Activated CD8-positive, alpha-beta T cell treated with anti-CD3 and anti-CD28 coated beads for 36 hours (primary cell): ENCODE results near the gene GPR42. TPM values are rescaled to one million over a fixed set of nuclear protein-coding genes. Genes with fewer than 3 reads are reported as not detected.

ENCODE experiments used
- ATAC-seq: fragments of 200-7000 bp; cut with Tn5 transposase; one replicate; pipeline ENCODE4 v1.10.0; 2021; ENCODE audit warnings: mild to moderate bottlenecking, moderate library complexity
- CTCF ChIA-PET: fragments of 350-600 bp; sonication (Branson Sonifier 250); formaldehyde crosslinking; loops from one replicate; lab custom pipeline; 2021; ENCODE audit warnings: antibody characterized with exemption; lab: Charles Lee
- POLR2A ChIA-PET: fragments of 350-600 bp; sonication (Branson Sonifier 250); formaldehyde crosslinking; loops from one replicate; lab custom pipeline; 2021; ENCODE audit warnings: antibody characterized with exemption; lab: Charles Lee
- DNase-seq: peaks from one replicate; pipeline ENCODE4 v3.0.0-alpha.2; 2020
- H3K27ac Mint-ChIP-seq: one replicate; pipeline ENCODE4 v1.8.0; 2021; ENCODE audit warnings: mild to moderate bottlenecking, mixed read lengths
- H3K27me3 Mint-ChIP-seq: one replicate; pipeline ENCODE4 v1.8.0; 2021; ENCODE audit warnings: mixed read lengths
- H3K36me3 Mint-ChIP-seq: one replicate; pipeline ENCODE4 v1.8.0; 2021; ENCODE audit warnings: low read depth, mixed read lengths
- H3K4me1 Mint-ChIP-seq: one replicate; pipeline ENCODE4 v1.8.0; 2021; ENCODE audit warnings: low read depth, mixed read lengths
- H3K4me3 Mint-ChIP-seq: one replicate; pipeline ENCODE4 v1.8.0; 2021; ENCODE audit warnings: mild to moderate bottlenecking, moderate library complexity, mixed read lengths
- H3K9me3 Mint-ChIP-seq: one replicate; pipeline ENCODE4 v1.8.0; 2021; ENCODE audit warnings: mixed read lengths
- intact Hi-C: fragments of 100-400 bp; cut with micrococcal nuclease; formaldehyde crosslinking; loops from one replicate; pipeline ENCODE4 v1.10.0; 2022
- total RNA-seq, 2 experiments: library from RNA; stranded (reverse); gene quantifications; one replicate each; pipeline ENCODE4 v1.2.3, GENCODE V29; 2021
- TF ChIP-seq, protein P1 (sequence below): fragments of 200-600 bp; IDR thresholded peaks from one replicate; pipeline ENCODE4 v1.8.0; 2022; ENCODE audit warnings: antibody characterized with exemption, mild to moderate bottlenecking

The GPR42 gene
- total RNA-seq, 2 experiments from 2014 or later = 0.18 to 0.56 TPM

DNA sequence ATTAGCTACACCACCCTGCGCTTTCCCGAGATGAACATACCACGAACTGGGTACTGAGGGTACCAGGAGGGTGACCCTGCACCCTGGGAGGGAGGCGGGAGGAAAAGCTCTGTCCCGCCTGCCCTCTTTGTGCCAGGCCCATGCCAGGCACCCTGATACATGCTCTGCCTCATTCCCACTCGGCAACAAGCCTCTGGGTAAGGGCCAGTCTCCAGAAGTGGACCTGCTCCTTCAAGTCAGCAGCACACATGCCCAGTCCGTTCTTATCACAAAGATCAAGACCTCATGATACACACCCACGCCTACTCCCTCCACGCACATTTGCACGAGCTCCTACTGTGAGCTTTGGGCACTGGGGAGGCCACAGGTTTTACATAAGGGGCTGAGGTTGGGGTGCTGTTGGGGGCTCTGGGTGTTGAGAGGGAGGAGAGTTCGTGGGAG is 25.2 kb upstream of the GPR42 start:
- peaks cover 31% of the 10 kb centered on the region for H3K4me1 Mint-ChIP-seq
- CTCF ChIA-PET = no interaction called here
- H3K27me3 Mint-ChIP-seq = peaks cover 1% of the 10 kb centered on the region
- peak overlapping the region; percentile 99 for H3K27ac Mint-ChIP-seq
- POLR2A ChIA-PET = interaction anchor here (1.9 to 2.3 kb wide), 2 partner anchors 10 to 13 kb away, joined by 7 to 9 read pairs; no protein-coding TSS in a partner anchor
- TF ChIP-seq, protein P1, sequence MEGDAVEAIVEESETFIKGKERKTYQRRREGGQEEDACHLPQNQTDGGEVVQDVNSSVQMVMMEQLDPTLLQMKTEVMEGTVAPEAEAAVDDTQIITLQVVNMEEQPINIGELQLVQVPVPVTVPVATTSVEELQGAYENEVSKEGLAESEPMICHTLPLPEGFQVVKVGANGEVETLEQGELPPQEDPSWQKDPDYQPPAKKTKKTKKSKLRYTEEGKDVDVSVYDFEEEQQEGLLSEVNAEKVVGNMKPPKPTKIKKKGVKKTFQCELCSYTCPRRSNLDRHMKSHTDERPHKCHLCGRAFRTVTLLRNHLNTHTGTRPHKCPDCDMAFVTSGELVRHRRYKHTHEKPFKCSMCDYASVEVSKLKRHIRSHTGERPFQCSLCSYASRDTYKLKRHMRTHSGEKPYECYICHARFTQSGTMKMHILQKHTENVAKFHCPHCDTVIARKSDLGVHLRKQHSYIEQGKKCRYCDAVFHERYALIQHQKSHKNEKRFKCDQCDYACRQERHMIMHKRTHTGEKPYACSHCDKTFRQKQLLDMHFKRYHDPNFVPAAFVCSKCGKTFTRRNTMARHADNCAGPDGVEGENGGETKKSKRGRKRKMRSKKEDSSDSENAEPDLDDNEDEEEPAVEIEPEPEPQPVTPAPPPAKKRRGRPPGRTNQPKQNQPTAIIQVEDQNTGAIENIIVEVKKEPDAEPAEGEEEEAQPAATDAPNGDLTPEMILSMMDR = no peak
- intact Hi-C loops = no loop called here
- H3K9me3 Mint-ChIP-seq = no peaks in the 10 kb centered on the region
- no peaks in the 10 kb centered on the region for H3K36me3 Mint-ChIP-seq
- ATAC-seq (no peak), DNase-seq (peak; percentile 30)
- H3K4me3 Mint-ChIP-seq = no peak overlapping the region

DNA sequence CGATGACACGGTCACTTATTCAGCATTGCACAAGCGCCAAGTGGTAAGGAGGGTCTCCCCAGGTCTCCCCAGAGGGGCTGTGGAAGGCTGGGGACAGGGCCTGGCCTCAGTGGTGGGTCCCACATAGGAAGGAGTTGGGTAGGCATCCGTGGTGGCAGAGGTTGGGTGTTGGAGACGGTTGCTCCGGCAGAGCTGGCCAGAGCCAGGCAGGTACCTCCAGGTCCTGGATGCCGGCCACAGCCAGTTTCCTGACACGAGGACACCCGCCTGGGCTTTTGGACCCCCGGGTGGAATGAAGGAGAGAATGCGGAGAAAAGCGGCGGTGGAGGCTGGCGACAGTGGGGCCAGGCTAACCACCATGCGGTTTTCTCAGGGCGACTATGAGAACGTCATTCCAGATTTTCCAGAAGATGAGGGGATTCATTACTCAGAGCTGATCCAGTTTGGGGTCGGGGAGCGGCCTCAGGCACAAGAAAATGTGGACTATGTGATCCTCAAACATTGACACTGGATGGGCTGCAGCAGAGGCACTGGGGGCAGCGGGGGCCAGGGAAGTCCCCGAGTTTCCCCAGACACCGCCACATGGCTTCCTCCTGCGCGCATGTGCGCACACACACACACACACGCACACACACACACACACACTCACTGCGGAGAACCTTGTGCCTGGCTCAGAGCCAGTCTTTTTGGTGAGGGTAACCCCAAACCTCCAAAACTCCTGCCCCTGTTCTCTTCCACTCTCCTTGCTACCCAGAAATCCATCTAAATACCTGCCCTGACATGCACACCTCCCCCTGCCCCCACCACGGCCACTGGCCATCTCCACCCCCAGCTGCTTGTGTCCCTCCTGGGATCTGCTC is 24.4 kb upstream of the GPR42 start:
- H3K9me3 Mint-ChIP-seq = no peaks in the 10 kb centered on the region
- POLR2A ChIA-PET = interaction anchor here (0.6 to 2.3 kb wide), 9 partner anchors 10 to 192 kb away, joined by 3 to 9 read pairs (median 3); partner anchors contain the start of genes FFAR3 and FXYD5
- peak overlapping the region; percentile 56 for H3K4me3 Mint-ChIP-seq
- intact Hi-C loops = no loop called here
- H3K27ac Mint-ChIP-seq = peak overlapping the region; percentile 99
- ATAC-seq (peak; percentile 56), DNase-seq (peak; percentile 87)
- TF ChIP-seq, protein P1 = no peak
- CTCF ChIA-PET = interaction anchor here (1.2 to 2.5 kb wide), 6 partner anchors 11 to 164 kb away, joined by 3 to 10 read pairs (median 5); partner anchors contain the start of gene FFAR3
- peaks cover 1% of the 10 kb centered on the region for H3K27me3 Mint-ChIP-seq
- no peaks in the 10 kb centered on the region for H3K36me3 Mint-ChIP-seq
- H3K4me1 Mint-ChIP-seq = peaks cover 31% of the 10 kb centered on the region

DNA sequence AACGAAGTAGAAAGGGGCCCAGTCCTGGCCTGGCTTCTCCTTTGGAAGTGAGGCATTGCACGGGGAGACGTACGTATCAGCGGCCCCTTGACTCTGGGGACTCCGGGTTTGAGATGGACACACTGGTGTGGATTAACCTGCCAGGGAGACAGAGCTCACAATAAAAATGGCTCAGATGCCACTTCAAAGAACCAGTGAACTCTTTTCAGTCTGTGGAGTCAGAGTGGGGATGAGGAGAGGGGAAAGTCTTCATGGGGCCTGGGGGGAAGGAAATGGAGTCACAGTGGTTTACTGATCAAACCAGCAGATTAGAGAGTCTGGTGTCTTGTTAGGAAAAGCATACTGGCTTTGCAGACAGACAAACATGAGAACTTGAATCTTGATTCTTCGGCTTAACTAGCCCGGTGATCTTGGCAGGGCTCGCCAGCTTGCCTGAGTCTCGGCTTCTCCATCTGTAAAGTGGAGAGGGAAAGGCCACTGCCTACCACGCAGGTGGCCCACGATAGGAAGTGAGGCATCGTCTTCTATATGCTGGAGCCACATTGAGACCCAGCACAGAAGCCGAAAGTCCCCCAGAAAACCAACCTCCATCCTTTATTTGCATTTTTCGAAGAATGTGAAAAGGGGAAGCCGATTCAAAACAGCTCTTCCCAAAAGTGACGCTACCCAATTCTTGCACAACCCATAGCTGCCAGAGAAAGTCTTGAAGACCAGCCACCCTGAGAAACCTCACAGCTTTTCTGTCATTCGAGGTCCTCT is 23.5 kb upstream of the GPR42 start, which contains the start of gene FFAR1:
FFAR1 (plus strand) TSS at position 732 of the 759 bp plus-strand sequence. CDS start 3,650 bp downstream, outside the sequence.
- Mint-ChIP-seq H3K27ac (peak within 1 kb of the TSS; percentile 99), H3K9me3 (no peaks in the 10 kb centered on the region), H3K27me3 (peaks cover 1% of the 10 kb centered on the region), H3K4me3 (peak within 1 kb of the TSS; percentile 56), H3K36me3 (no peaks in the 10 kb centered on the region), H3K4me1 (peaks cover 31% of the 10 kb centered on the region)
- peak; percentile 71 for ATAC-seq
- ChIA-PET CTCF (interaction anchor here (0.7 to 2.5 kb wide), 9 partner anchors 10 to 163 kb away, joined by 3 to 10 read pairs (median 3); partner anchors contain the start of gene FFAR3), POLR2A (interaction anchor here (0.6 to 2.3 kb wide), 10 partner anchors 9 to 277 kb away, joined by 3 to 9 read pairs (median 3); partner anchors contain the start of genes FFAR3 and FXYD5)
- intact Hi-C loops = no loop called here
- TF ChIP-seq, protein P1 = no peak
- peak; percentile 80 for DNase-seq

DNA sequence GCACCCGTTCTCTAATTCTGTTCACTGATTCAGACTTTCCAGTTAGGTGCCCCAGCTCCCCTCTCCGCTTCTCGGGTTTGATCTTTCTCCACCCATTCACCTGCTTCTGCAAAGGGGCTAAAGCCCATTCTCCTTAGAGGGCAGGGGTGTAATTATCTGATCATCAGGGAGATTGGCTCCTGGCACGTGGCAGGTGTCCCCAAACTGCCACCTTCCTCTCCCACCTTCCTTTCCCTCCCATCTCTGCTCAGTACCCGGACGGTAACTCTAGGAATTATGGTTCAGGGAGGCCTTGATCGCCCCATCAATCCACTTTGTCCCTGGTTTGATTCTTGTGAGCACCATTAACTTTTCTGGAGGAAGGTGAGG is 23.0 kb upstream of the GPR42 start:
- Mint-ChIP-seq H3K9me3 (no peaks in the 10 kb centered on the region), H3K4me3 (peak overlapping the region; percentile 56), H3K27ac (peak overlapping the region; percentile 99), H3K27me3 (no peaks in the 10 kb centered on the region), H3K36me3 (no peaks in the 10 kb centered on the region), H3K4me1 (peaks cover 36% of the 10 kb centered on the region)
- ChIA-PET CTCF (interaction anchor here (0.7 to 2.5 kb wide), 7 partner anchors 10 to 163 kb away, joined by 3 to 10 read pairs (median 5); partner anchors contain the start of gene FFAR3), POLR2A (interaction anchor here (1.0 to 1.5 kb wide), 3 partner anchors 9 to 276 kb away, joined by 3 to 4 read pairs (median 3); partner anchors contain the start of gene FXYD5)
- ATAC-seq = no peak
- no peak for DNase-seq
- intact Hi-C loops = no loop called here
- TF ChIP-seq, protein P1 = no peak
